ENCODE measurements around the gene TFDP1. TPM values are rescaled to one million over a fixed set of nuclear protein-coding genes. Genes with fewer than 3 reads are reported as not detected.

TFDP1 gene
- total RNA-seq, 1 experiment from 2014 or later: 107 TPM

DNA sequence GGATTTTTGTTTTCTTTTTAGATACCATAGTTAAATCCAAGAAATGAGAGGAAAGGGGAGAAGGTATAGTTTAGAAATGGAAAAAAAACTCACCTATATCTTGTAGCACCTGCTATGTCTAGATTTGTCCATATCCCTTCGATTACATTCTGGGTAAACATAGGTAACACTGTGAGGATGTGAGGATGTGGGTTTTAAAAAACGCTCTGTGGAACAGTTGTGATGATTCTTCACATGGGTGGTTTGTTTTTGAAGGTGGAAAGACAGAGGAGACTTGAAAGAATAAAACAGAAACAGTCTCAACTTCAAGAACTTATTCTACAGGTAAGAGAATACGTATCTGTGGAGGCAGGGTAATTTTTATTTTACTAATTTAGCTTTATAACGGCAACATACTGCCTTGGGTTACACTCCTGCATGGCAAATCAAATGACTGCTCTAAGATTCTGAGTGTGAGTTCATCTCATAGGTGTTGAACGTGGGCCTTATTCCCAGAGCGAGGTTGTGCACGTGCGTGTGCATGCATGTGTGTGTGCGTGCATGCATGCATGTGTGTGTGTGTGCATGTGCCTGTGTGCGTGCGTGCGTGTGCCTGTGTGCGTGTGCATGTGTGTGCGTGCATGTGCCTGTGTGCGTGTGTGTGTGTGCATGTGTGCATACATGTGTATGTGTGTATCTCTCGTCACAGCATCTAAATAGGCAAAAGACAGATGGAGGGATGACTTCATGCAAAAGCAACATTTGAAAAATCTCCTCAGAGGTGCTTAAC lies 49.9 kb downstream of the TFDP1 start:
- no peaks in the 10 kb centered on the region for H3K27me3 ChIP-seq (ENCODE audit: insufficient read depth, low read depth)
- peaks cover 29% of the 10 kb centered on the region for H3K36me3 ChIP-seq (ENCODE audit: low read depth)
- peaks cover 14% of the 10 kb centered on the region; the same call in 1 of the 2 replicates for H4K20me1 ChIP-seq (ENCODE audit: insufficient read depth)
- intact Hi-C loops (cut with micrococcal nuclease; ENCODE audit: unreplicated experiment): no loop called here
- no peak overlapping the region for H3K27ac ChIP-seq
- no peaks in the 10 kb centered on the region for H3K9me2 ChIP-seq (ENCODE audit: insufficient read depth)
- no peaks in the 10 kb centered on the region for H3K4me1 ChIP-seq (replicated peaks; ENCODE audit: insufficient read depth)
- ChIA-PET CTCF (no interaction called here), POLR2A (ENCODE audit: unreplicated experiment) (no interaction called here)
- BruUV-seq (replicated peaks): no TSS peak
- H3F3A ChIP-seq (ENCODE audit: insufficient read depth, low read depth): peaks cover 4% of the 10 kb centered on the region; the same call in 1 of the 2 replicates
- DNase-seq: no peak
- H3K79me2 ChIP-seq (ENCODE audit: low read depth): peaks cover 3% of the 10 kb centered on the region
- no peak overlapping the region for H3K4me3 ChIP-seq
- H2AFZ ChIP-seq: no peak overlapping the region
- H3K4me2 ChIP-seq: no peak overlapping the region
- H3K9me3 ChIP-seq (ENCODE audit: insufficient read depth, low read depth): no peaks in the 10 kb centered on the region
- TF ChIP-seq, protein P1, sequence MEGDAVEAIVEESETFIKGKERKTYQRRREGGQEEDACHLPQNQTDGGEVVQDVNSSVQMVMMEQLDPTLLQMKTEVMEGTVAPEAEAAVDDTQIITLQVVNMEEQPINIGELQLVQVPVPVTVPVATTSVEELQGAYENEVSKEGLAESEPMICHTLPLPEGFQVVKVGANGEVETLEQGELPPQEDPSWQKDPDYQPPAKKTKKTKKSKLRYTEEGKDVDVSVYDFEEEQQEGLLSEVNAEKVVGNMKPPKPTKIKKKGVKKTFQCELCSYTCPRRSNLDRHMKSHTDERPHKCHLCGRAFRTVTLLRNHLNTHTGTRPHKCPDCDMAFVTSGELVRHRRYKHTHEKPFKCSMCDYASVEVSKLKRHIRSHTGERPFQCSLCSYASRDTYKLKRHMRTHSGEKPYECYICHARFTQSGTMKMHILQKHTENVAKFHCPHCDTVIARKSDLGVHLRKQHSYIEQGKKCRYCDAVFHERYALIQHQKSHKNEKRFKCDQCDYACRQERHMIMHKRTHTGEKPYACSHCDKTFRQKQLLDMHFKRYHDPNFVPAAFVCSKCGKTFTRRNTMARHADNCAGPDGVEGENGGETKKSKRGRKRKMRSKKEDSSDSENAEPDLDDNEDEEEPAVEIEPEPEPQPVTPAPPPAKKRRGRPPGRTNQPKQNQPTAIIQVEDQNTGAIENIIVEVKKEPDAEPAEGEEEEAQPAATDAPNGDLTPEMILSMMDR (conservative IDR thresholded peaks at IDR 0.05): no peak

DNA sequence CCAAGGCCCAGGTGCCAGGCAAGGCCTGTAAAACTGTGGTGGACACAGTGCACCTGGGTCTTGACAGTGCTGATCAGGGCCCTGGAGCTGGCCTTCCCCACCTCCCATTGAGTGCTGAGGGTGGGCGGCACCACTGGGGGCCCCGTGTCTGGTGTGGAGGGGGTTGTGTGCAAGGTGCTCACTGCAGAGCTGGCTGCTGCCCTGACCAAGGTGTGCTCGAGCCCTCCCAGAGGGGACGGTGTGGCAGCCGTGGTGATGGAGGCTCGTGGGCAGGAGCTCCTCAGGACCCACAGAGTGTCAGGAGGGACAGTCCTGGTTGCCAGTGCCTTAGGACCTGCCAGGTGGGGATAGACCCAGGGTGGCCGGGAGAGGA lies 50.5 kb downstream of the TFDP1 start:
- no TSS peak for BruUV-seq (replicated peaks)
- H3K27ac ChIP-seq: no peak overlapping the region
- ChIA-PET CTCF (no interaction called here), POLR2A (ENCODE audit: unreplicated experiment) (no interaction called here)
- H2AFZ ChIP-seq: no peak overlapping the region
- no peaks in the 10 kb centered on the region for H3K4me1 ChIP-seq (replicated peaks; ENCODE audit: insufficient read depth)
- no peaks in the 10 kb centered on the region for H3K9me2 ChIP-seq (ENCODE audit: insufficient read depth)
- no peaks in the 10 kb centered on the region for H3K27me3 ChIP-seq (ENCODE audit: insufficient read depth, low read depth)
- H4K20me1 ChIP-seq (ENCODE audit: insufficient read depth): peaks cover 9% of the 10 kb centered on the region; the same call in 1 of the 2 replicates
- no peaks in the 10 kb centered on the region; the same call in 1 of the 2 replicates for H3K79me2 ChIP-seq (ENCODE audit: low read depth)
- TF ChIP-seq EZH2 (IDR thresholded peaks at IDR 0.05; ENCODE audit: low read depth): no peak
- TF ChIP-seq, protein P1 (conservative IDR thresholded peaks at IDR 0.05): no peak
- no peak overlapping the region for H3K4me2 ChIP-seq
- peaks cover 4% of the 10 kb centered on the region; the same call in 1 of the 2 replicates for H3F3A ChIP-seq (ENCODE audit: insufficient read depth, low read depth)
- H3K4me3 ChIP-seq: no peak overlapping the region
- intact Hi-C loops (cut with micrococcal nuclease; ENCODE audit: unreplicated experiment): no loop called here
- no peaks in the 10 kb centered on the region for H3K9me3 ChIP-seq (ENCODE audit: insufficient read depth, low read depth)
- no peak for DNase-seq
- peaks cover 33% of the 10 kb centered on the region for H3K36me3 ChIP-seq (ENCODE audit: low read depth)

DNA sequence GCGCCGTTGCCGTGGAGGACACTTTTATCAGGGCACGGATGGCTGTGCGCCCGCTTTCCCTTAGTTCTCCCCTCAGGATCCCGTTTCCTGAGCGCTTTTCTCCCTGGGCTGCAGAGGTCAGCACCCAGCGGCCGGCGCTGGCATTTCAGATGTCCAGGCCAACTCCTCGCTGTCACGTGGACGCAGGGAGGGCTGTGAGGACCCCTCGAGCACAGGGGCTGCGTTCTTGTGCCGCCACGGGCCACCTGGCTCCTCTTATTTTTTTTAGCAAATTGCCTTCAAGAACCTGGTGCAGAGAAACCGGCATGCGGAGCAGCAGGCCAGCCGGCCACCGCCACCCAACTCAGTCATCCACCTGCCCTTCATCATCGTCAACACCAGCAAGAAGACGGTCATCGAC lies 51.2 kb downstream of the TFDP1 start:
- Histone ChIP-seq H3K9me2 (ENCODE audit: insufficient read depth) (no peaks in the 10 kb centered on the region), H3K79me2 (ENCODE audit: low read depth) (no peaks in the 10 kb centered on the region), H3K4me2 (no peak overlapping the region), H4K20me1 (ENCODE audit: insufficient read depth) (peaks cover 3% of the 10 kb centered on the region), H3K4me3 (no peak overlapping the region), H3K36me3 (ENCODE audit: low read depth) (peaks cover 40% of the 10 kb centered on the region), H3F3A (ENCODE audit: insufficient read depth, low read depth) (peaks cover 4% of the 10 kb centered on the region; the same call in 1 of the 2 replicates), H3K27ac (no peak overlapping the region), H3K9me3 (ENCODE audit: insufficient read depth, low read depth) (no peaks in the 10 kb centered on the region), H3K4me1 (replicated peaks; ENCODE audit: insufficient read depth) (no peaks in the 10 kb centered on the region), H2AFZ (no peak overlapping the region), H3K27me3 (ENCODE audit: insufficient read depth, low read depth) (no peaks in the 10 kb centered on the region)
- no peak for TF ChIP-seq EZH2 (IDR thresholded peaks at IDR 0.05; ENCODE audit: low read depth)
- TF ChIP-seq, protein P1 (conservative IDR thresholded peaks at IDR 0.05): no peak
- intact Hi-C loops (cut with micrococcal nuclease; ENCODE audit: unreplicated experiment): no loop called here
- BruUV-seq (replicated peaks): no TSS peak
- no peak for DNase-seq
- CTCF ChIA-PET: no interaction called here
- POLR2A ChIA-PET (ENCODE audit: unreplicated experiment): no interaction called here
